Smooth muscle cell of the brain vasculature (primary cell): Measurements from ENCODE around the gene OR11L1.

Experiments used
- DNase-seq: peaks from one replicate; pipeline ENCODE4 v3.0.0-alpha.2; 2012; ENCODE audit warnings: low read depth, low spot score

The OR11L1 gene

GRCh38 chr1:247812637-247813036, 29.1 kb downstream of the OR11L1 start:
- no peak for DNase-seq

DNA sequence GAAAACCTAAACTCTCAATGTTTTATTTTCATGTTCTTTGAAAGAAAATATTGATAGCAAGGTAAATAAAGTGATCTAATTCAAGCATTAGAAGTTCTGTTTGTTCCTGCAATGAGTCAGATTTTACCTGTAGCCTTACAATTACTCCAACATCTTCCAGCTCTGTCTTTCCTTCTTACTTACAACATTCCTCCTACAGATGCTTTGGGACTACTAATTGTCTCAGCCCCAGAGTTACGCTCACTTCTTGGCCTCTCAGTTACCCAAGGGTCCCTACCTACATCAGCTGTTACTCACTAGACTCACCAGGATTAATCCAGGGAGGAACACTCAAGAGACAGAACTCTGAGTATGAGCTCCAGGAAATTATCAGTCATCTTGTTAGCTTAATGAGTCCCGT, 44.2 kb downstream of the OR11L1 start:
- DNase-seq, result no peak
